CD4-positive, alpha-beta T cell treated with Interferon alpha-2 for 1 hour (primary cell): ENCODE data around the gene GPBAR1.
"Not testable (repeated sequence)": the region's sequence is repeated elsewhere in the genome, so short reads cannot be mapped to it uniquely, and the experiment has no call there.

ENCODE experiments used
- DNase-seq, 2 donors: peaks; one replicate each; pipeline ENCODE4 v3.0.0-alpha.2; 2020 to 2022

The GPBAR1 gene

GRCh38 chr2:218290316-218291261 lies 29.8 kb downstream of the GPBAR1 start:
- DNase-seq, result peak; percentile 68 to 82

- peak; percentile 25 to 45 for DNase-seq
Observed at GRCh38 chr2:218291318-218292047, 30.7 kb downstream of the GPBAR1 start.

GRCh38 chr2:218292048-218293014 lies 31.5 kb downstream of the GPBAR1 start, which contains the start of gene TMBIM1:
Gene TMBIM1, minus strand, starts transcription at chr2:218292503. Its CDS starts 10,362 bp downstream, at chr2:218282141.
- DNase-seq, result peak; percentile 81 to 88

DNA sequence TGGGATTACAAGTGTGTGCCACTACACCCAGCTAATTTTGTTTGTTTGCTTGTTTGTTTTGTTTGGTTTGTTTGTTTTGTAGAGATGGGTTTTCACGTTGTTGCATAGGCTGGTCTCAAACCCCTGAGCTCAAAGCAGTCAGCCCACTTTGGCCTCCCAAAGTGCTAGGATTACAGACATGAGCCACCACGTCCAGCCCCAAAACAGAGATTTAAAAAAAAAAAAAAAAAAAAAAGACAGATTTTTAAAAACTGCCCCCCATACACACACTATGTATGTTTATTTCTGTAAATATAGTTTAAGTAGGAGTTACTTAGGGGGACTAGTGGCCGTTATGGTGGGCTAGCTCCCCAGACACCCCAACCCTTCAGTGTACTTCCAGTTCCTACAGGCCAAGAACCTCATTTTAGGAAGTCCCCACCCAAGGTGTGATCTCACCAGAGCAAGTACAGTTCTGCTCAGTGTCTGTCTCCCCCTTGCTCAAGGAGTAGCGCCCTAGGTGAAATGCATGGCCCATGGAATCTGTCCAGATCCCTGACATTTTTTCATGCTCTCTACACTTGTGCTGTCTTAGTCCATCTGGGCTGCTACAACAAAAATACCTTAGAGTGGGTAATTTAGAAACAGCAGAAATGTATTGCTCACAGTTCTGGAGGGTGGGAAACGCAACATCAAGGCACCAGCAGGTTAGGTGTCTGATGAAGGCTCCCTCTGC lies 33.1 kb downstream of the GPBAR1 start:
- DNase-seq, result peak in 1 of 2 donors; percentile 21

DNA sequence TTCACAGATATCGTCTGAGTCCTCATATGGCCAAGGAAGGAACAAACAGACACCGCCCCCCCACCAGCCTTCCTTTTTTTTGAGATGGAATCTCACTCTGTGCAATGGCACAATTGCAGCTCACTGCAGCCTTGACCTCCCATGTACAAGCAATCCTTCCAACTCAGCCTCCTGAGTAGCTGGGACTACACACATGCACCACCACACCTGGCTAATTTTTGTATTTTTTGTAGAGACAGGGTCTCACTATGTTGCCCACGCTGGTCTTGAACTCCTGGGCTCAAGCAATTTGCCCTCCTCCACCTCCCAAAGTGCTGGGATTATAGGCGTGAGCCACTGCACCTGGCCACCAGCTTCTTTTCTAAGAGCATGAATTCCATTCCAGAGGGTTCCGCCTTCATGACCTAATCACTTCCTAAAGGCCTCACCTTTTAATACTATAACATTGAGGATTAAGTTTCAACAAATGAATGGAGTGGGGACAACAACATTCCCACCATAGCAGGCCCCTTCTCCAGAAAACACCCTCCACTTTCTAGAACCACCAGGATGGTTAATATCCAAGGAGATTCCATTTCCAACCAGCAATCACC lies 33.7 kb downstream of the GPBAR1 start:
- DNase-seq, result no peak

DNA sequence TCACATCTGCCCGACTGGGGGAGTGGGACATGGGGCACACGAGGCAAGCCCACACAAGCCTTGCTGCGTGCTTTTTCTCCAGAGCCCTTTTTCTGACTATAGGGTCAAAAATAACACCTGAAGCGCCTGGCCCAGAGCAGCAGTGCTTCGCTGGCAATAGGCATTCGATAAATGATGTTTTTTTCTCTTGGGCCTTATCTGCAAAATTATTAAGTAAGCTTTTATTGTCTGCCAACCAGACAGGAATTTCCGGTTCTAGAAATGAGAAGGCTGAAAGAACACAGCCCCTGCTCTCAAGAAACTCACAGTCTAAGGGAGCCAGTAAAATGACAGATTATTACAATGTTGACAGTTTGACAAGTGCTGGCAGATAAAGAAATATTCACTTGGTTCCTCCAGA lies 34.2 kb downstream of the GPBAR1 start:
- no peak for DNase-seq

DNA sequence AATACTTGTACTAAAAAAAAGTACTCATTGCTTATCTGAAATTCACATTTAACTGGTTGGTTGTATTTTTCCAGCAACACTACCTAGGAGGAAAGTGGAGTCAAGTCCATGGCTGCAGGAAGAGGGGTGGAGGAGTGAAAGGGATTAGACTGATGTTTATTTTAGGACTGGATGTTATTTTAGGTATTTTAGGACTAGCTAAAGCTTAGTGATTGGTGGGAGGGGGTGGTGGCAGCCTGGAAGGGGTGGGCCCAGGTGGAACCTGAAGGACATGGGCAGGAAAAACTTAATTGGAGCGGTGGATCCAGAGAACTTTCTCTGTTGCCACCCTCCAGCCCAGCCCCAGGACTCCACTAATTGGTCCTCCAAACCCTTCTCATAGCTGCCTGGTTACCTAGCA lies 35.4 kb downstream of the GPBAR1 start:
- DNase-seq, result no peak

- no peak for DNase-seq
Observed at GRCh38 chr2:218296847-218297246, 36.0 kb downstream of the GPBAR1 start.

DNA sequence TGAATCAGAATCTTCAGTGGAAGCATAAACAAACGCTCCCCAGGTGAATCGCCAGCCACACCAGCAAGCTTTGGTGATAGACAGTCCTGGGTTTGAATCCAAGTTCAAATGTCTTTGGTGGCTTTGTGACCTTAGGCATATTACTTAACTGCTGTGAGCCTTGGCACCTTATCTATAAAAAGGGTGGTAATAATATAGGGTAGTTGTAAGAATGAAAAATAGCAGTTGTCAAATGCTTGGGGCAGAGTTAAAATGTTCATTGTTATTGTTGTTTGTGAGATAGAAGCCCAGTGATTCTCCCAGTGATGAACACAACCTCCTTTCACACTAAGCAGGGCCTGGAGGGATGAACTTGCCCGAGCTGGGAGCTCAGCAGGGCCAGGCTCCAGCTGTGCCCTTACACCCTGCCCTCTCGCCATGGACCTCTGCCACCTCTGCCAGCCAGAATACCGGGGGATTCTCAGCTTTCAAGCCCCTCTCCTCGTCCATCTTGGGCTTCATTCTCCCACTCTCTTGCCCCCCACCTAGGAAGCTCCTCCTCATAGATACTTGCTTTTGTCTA lies 37.6 kb downstream of the GPBAR1 start:
- DNase-seq, result no peak

DNA sequence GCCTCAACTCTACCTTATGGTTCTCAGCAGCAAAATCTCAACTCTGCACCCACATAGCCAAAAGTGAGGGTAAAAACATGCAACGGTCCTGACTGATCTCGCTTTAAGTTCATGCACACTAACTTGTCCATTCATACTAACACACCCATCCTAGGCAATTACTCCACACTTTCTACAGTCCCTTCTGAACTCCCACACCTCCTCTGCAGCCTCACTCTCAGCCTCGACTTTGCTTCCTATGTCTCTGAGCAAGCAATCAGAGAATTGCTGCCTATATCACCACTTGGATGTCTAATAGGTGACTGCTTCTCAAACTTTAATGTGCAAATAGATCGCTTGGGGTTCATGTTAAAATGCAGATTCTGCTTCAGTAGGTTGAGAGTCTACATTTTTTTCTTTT lies 39.3 kb downstream of the GPBAR1 start:
- DNase-seq, result no peak

DNA sequence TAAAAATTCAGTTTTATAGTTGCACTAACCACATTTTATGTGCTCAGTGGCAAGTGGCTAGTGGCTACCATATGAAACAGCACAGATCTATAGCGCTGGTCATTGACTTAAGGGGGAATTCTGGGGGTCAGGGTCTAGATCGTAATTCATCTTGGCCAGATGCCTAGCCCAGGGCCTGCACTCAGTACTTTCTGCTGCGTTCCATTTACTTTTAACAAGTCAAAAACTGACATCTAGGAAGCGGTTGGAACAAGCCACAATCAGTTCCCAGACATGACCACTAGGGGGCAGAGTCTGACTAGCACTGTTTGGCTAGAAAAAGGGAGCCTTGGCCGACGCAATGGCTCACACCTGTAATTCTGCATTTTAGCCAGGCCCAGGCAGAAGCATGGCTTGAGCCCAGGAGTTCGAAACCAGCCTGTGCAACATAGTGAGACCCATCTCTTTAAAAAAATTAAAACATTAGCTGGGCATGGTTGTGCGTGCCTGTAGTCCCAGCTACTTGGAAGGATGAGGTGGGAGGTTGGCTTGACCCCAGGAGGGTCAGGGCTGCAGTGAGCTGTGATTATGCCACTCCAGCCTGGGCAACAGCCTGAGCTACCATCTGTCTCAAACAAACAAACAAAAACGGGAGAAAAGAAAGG lies 40.5 kb downstream of the GPBAR1 start:
- peak; percentile 86 to 92 for DNase-seq

GRCh38 chr2:218305383-218305782 lies 44.6 kb downstream of the GPBAR1 start:
- no peak for DNase-seq

- DNase-seq, result no peak
Observed at GRCh38 chr2:218306184-218306920, 45.5 kb downstream of the GPBAR1 start.

GRCh38 chr2:218307415-218308090 lies 46.7 kb downstream of the GPBAR1 start:
- no peak for DNase-seq

DNA sequence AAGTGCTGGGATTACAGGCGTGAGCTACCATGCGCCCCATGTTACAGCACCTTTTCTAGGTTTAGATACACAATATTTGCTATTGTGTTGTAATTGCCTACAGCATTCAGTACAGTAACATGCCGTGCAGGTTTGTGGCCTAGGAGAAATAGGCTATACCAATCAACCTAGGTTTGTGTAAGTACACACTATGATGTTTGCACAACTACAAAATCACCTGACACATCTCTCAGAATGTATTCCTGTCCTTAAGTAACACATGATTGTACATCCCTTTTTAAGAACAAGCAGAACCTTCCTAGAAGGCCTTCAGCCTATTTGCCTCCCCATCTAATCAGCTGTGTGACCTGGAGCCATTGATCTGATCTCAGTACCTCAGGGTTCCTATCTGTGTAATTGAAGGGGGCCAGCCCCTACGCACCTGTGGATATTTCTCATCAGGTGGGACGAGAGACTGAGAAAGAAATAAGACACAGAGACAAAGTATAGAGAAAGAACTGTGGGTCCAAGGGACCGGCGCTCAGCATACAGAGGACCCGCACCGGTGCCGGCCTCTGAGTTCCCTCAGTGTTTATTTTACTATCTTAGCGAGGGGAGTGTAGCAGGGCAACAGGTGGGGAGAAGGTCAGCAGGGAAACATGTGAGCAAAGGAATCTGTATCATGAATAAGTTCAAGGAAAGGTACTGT lies 50.2 kb downstream of the GPBAR1 start:
- DNase-seq, result no peak

DNA sequence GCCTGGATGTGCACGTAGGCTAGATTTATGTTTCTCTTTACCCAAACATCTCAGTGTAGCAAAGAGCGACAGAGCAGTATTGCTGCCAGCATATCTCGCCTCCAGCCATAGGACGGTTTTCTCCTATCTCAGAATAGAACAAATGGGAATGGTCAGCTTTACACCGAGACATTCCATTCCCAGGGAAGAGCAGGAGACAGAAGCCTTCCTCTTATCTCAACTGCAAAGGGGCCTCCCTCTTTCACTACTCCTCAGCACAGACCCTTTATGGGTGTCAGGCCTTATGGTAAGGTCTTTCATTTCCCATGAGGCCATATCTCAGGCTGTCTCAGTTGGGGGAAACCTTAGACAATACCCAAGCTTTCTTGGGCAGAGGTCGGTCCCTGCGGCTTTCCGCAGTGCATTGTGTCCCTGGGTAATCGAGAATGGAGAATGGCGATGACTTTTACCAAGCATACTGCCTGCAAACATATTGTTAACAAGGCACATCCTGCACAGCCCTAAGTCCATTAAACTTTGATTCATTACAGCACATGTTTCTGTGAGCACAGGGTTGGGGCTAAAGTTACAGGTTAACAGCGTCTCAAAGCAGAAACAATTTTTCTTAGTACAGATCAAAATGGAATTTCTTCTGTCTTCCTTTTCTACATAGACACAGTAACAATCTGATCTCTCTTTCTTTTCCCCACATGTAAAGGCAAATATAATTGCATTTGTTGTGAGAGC lies 50.9 kb downstream of the GPBAR1 start:
- not testable (repeated sequence) for DNase-seq

GRCh38 chr2:218312267-218312756 lies 51.5 kb downstream of the GPBAR1 start:
- DNase-seq, result no peak

DNA sequence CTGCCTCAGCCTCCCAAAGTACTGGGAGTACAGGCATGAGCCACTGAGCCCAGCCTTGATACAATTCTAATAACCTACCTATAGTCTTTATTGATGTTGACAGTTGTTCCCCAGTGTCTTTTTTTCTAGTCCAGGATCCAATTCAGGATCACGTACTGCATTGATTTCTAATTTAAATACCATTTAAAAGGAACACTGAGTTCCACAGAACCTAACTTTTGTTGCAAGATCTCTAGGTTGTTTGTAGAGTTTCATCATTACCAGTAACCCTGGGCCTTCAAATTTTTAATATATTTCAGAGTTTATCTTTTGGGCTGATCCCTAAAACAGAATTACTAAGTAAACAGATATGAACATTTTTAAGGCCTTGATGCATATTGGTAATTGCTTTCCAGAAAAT lies 52.5 kb downstream of the GPBAR1 start:
- no peak for DNase-seq
